Measurements from ENCODE around the gene SRRM3. TPM values are rescaled to one million over a fixed set of nuclear protein-coding genes. Genes with fewer than 3 reads are reported as not detected.

Gene SRRM3
- polyA plus RNA-seq, 1 donor from 2014 or later, result 34.9 TPM

- H3K4me3 ChIP-seq (ENCODE audit: low read length), result no peak overlapping the region
- peaks cover 58% of the 10 kb centered on the region for H4K20me1 ChIP-seq (ENCODE audit: insufficient read depth)
- peaks cover 67% of the 10 kb centered on the region for H3K79me2 ChIP-seq (replicated peaks; ENCODE audit: insufficient read depth, low read length)
- no peak overlapping the region for H3K27ac ChIP-seq (ENCODE audit: low read length)
- no peaks in the 10 kb centered on the region for H3K27me3 ChIP-seq (ENCODE audit: insufficient read depth, low read depth, low read length)
- no peak overlapping the region for H3K9ac ChIP-seq (ENCODE audit: low read length)
- H3K9me2 ChIP-seq (ENCODE audit: insufficient read depth, low read length), result no peaks in the 10 kb centered on the region
- no peaks in the 10 kb centered on the region for H3F3A ChIP-seq (ENCODE audit: insufficient read depth, low read length, poor library complexity, severe bottlenecking)
- peaks cover 8% of the 10 kb centered on the region for H3K36me3 ChIP-seq (ENCODE audit: insufficient read depth, low read length)
- no peak overlapping the region for H3K4me2 ChIP-seq (ENCODE audit: low read length)
- TF ChIP-seq POLR2AphosphoS5 (IDR thresholded peaks at IDR 0.05) (no peak), SMC3 (conservative IDR thresholded peaks at IDR 0.05; ENCODE audit: poor library complexity) (no peak)
- H3K9me3 ChIP-seq (ENCODE audit: low read length), result no peaks in the 10 kb centered on the region
- H2AFZ ChIP-seq (ENCODE audit: low read depth, low read length), result no peak overlapping the region
Observed at GRCh38 chr7:76327610-76328009, 125.9 kb downstream of the SRRM3 start.

GRCh38 chr7:76328389-76328788, 126.7 kb downstream of the SRRM3 start:
- H3K9ac ChIP-seq (ENCODE audit: low read length), result no peak overlapping the region
- H3K4me3 ChIP-seq (ENCODE audit: low read length), result no peak overlapping the region
- H2AFZ ChIP-seq (ENCODE audit: low read depth, low read length), result no peak overlapping the region
- H3K36me3 ChIP-seq (ENCODE audit: insufficient read depth, low read length), result peaks cover 8% of the 10 kb centered on the region
- peaks cover 75% of the 10 kb centered on the region for H3K79me2 ChIP-seq (replicated peaks; ENCODE audit: insufficient read depth, low read length)
- peaks cover 63% of the 10 kb centered on the region for H4K20me1 ChIP-seq (ENCODE audit: insufficient read depth)
- H3K9me3 ChIP-seq (ENCODE audit: low read length), result no peaks in the 10 kb centered on the region
- no peak for TF ChIP-seq EP300 (conservative IDR thresholded peaks at IDR 0.05; ENCODE audit: poor library complexity, severe bottlenecking)
- no peak for TF ChIP-seq CTCF (IDR thresholded peaks at IDR 0.05; ENCODE audit: poor library complexity, severe bottlenecking)
- TF ChIP-seq MXI1 (conservative IDR thresholded peaks at IDR 0.05; ENCODE audit: poor library complexity, severe bottlenecking), result no peak
- TF ChIP-seq SMC3 (conservative IDR thresholded peaks at IDR 0.05; ENCODE audit: poor library complexity), result no peak
- no peaks in the 10 kb centered on the region for H3K27me3 ChIP-seq (ENCODE audit: insufficient read depth, low read depth, low read length)
- no peak overlapping the region for H3K4me2 ChIP-seq (ENCODE audit: low read length)
- no peaks in the 10 kb centered on the region for H3K9me2 ChIP-seq (ENCODE audit: insufficient read depth, low read length)
- no peak overlapping the region for H3K27ac ChIP-seq (ENCODE audit: low read length)
- no peaks in the 10 kb centered on the region for H3F3A ChIP-seq (ENCODE audit: insufficient read depth, low read length, poor library complexity, severe bottlenecking)

- Histone ChIP-seq H3K79me2 (replicated peaks; ENCODE audit: insufficient read depth, low read length) (peaks cover 86% of the 10 kb centered on the region), H2AFZ (ENCODE audit: low read depth, low read length) (no peak overlapping the region), H3F3A (ENCODE audit: insufficient read depth, low read length, poor library complexity, severe bottlenecking) (no peaks in the 10 kb centered on the region), H3K4me2 (ENCODE audit: low read length) (no peak overlapping the region), H3K36me3 (ENCODE audit: insufficient read depth, low read length) (peaks cover 8% of the 10 kb centered on the region), H3K27me3 (ENCODE audit: insufficient read depth, low read depth, low read length) (no peaks in the 10 kb centered on the region), H3K9ac (ENCODE audit: low read length) (no peak overlapping the region), H4K20me1 (ENCODE audit: insufficient read depth) (peaks cover 73% of the 10 kb centered on the region), H3K9me2 (ENCODE audit: insufficient read depth, low read length) (no peaks in the 10 kb centered on the region), H3K9me3 (ENCODE audit: low read length) (no peaks in the 10 kb centered on the region), H3K27ac (ENCODE audit: low read length) (no peak overlapping the region), H3K4me3 (ENCODE audit: low read length) (no peak overlapping the region)
- no peak for TF ChIP-seq TAF1 (IDR thresholded peaks at IDR 0.05; ENCODE audit: low read depth)
- no peak for TF ChIP-seq EP300 (conservative IDR thresholded peaks at IDR 0.05; ENCODE audit: poor library complexity, severe bottlenecking)
- TF ChIP-seq MXI1 (conservative IDR thresholded peaks at IDR 0.05; ENCODE audit: poor library complexity, severe bottlenecking), result no peak
- no peak for TF ChIP-seq CTCF (IDR thresholded peaks at IDR 0.05; ENCODE audit: poor library complexity, severe bottlenecking)
- TF ChIP-seq EZH2 (IDR thresholded peaks at IDR 0.05; ENCODE audit: borderline replicate concordance, insufficient read depth, low read length, poor library complexity, severe bottlenecking), result no peak
- TF ChIP-seq POLR2AphosphoS5 (IDR thresholded peaks at IDR 0.05), result no peak
- no peak for TF ChIP-seq REST (IDR thresholded peaks at IDR 0.05; ENCODE audit: borderline replicate concordance)
- no peak for TF ChIP-seq SMC3 (conservative IDR thresholded peaks at IDR 0.05; ENCODE audit: poor library complexity)
- no peak for TF ChIP-seq RAD21 (conservative IDR thresholded peaks at IDR 0.05)
Observed at GRCh38 chr7:76329479-76329878, 127.8 kb downstream of the SRRM3 start.

All from neural cell (in vitro differentiated cells).